CD4-positive, CD25-positive, alpha-beta regulatory T cell (primary cell): ENCODE measurements around the gene TBCK. TPM values are rescaled to one million over a fixed set of nuclear protein-coding genes. Genes with fewer than 3 reads are reported as not detected.

Source experiments
- ATAC-seq, 2 donors: fragments of 150-1000 bp; cut with Tn5 transposase; one replicate each; pipeline ENCODE4 v1.10.0; 2021; ENCODE audit warnings: low read depth in 2 of 2, moderate number of reproducible peaks in 2 of 2, moderate library complexity in 1 of 2
- DNase-seq, 3 donors: peaks; one replicate each; pipeline versions ENCODE4 v3.0.0 to v3.0.0-alpha.2; 2012 to 2022; ENCODE audit warnings: mixed read lengths in 1 of 3
- H3K27ac ChIP-seq: one replicate; pipeline ENCODE4 v1.7.0; 2013; ENCODE audit warnings: mild to moderate bottlenecking, low read length; ENCODE audit not compliant: insufficient read depth, poor library complexity, severe bottlenecking
- H3K27me3 ChIP-seq: one replicate; pipeline ENCODE4 v1.7.0; 2013; ENCODE audit warnings: low read length; ENCODE audit not compliant: control insufficient read depth, insufficient read depth
- H3K36me3 ChIP-seq: one replicate; pipeline ENCODE4 v1.7.0; 2013; ENCODE audit warnings: mild to moderate bottlenecking, low read length, moderate library complexity; ENCODE audit not compliant: control insufficient read depth, insufficient read depth
- H3K4me1 ChIP-seq: 2 replicates; pipeline ENCODE4 v1.7.0; 2013; ENCODE audit warnings: mild to moderate bottlenecking, low read length; ENCODE audit not compliant: insufficient read depth, control insufficient read depth, poor library complexity, severe bottlenecking
- H3K4me3 ChIP-seq: one replicate; pipeline ENCODE4 v1.7.0; 2013; ENCODE audit warnings: low read depth, mild to moderate bottlenecking, low read length, moderate library complexity
- H3K9me3 ChIP-seq, 2 experiments: 1 replicate in 1 of 2; 2 replicates in 1 of 2; pipeline ENCODE4 v1.7.0; 2013; ENCODE audit warnings: low read length in 2 of 2, mild to moderate bottlenecking in 1 of 2, moderate library complexity in 1 of 2; ENCODE audit not compliant: control insufficient read depth in 2 of 2
- H3K27ac Mint-ChIP-seq, 3 donors: one replicate each; pipeline ENCODE4 v1.8.0; 2020 to 2022; ENCODE audit warnings: mild to moderate bottlenecking in 3 of 3, mixed read lengths in 3 of 3, moderate library complexity in 2 of 3
- H3K27me3 Mint-ChIP-seq: one replicate; pipeline ENCODE4 v1.8.0; 2022; ENCODE audit warnings: mild to moderate bottlenecking, mixed read lengths
- H3K36me3 Mint-ChIP-seq: one replicate; pipeline ENCODE4 v1.8.0; 2020; ENCODE audit warnings: mixed read lengths
- H3K4me1 Mint-ChIP-seq, 4 donors: one replicate each; pipeline ENCODE4 v1.8.0; 2020 to 2022; ENCODE audit warnings: mixed read lengths in 4 of 4, mild to moderate bottlenecking in 1 of 4
- H3K4me3 Mint-ChIP-seq, 4 donors: one replicate each; pipeline ENCODE4 v1.8.0; 2020 to 2022; ENCODE audit warnings: mild to moderate bottlenecking in 4 of 4, mixed read lengths in 4 of 4, moderate library complexity in 3 of 4
- H3K9me3 Mint-ChIP-seq, 7 donors: one replicate each; pipeline ENCODE4 v1.8.0; 2020 to 2022; ENCODE audit warnings: mixed read lengths in 7 of 7, mild to moderate bottlenecking in 3 of 7, moderate library complexity in 2 of 7
- polyA plus RNA-seq, 4 donors: library from polyadenylated mRNA; unstranded; fragments of 300-500 nt; fragmentation: Illumina TruSeq; gene quantifications; one replicate each; pipeline ENCODE4 v1.2.3, GENCODE V29; 2021
- total RNA-seq: library from RNA; stranded (reverse); gene quantifications from one replicate; pipeline ENCODE4 v1.2.3, GENCODE V29; 2022

The TBCK gene
- total and polyA plus RNA-seq, 5 donors from 2014 or later = 10.9 to 47.1 (median 24.8) TPM

- Histone ChIP-seq H3K4me1 (no peaks in the 10 kb centered on the region), H3K27me3 (no peaks in the 10 kb centered on the region), H3K27ac (no peak overlapping the region), H3K9me3 (no peaks in the 10 kb centered on the region), H3K36me3 (no peaks in the 10 kb centered on the region), H3K4me3 (no peak overlapping the region)
- H3K36me3 Mint-ChIP-seq = no peaks in the 10 kb centered on the region
- no peak for DNase-seq
- H3K27ac Mint-ChIP-seq = no peak overlapping the region
- peaks cover 0 to 2% (median 0%) of the 10 kb centered on the region in 7 donors for H3K9me3 Mint-ChIP-seq
- H3K4me3 Mint-ChIP-seq = no peak overlapping the region
- no peak for ATAC-seq
- H3K4me1 Mint-ChIP-seq = no peaks in the 10 kb centered on the region
- H3K27me3 Mint-ChIP-seq = no peaks in the 10 kb centered on the region
Measured at GRCh38 chr4:105998171-105999063, 317.6 kb downstream of the TBCK start.

GRCh38 chr4:105996845-105997244, 319.2 kb downstream of the TBCK start:
- no peaks in the 10 kb centered on the region for H3K36me3 ChIP-seq
- no peak overlapping the region for H3K27ac Mint-ChIP-seq
- H3K4me1 Mint-ChIP-seq = no peaks in the 10 kb centered on the region
- H3K4me3 Mint-ChIP-seq = no peak overlapping the region
- no peak overlapping the region for H3K4me3 ChIP-seq
- H3K27me3 ChIP-seq = no peaks in the 10 kb centered on the region
- no peaks in the 10 kb centered on the region for H3K27me3 Mint-ChIP-seq
- ATAC-seq (no peak), DNase-seq (no peak)
- peaks cover 0 to 2% (median 0%) of the 10 kb centered on the region in 7 donors for H3K9me3 Mint-ChIP-seq
- no peaks in the 10 kb centered on the region for H3K9me3 ChIP-seq
- no peaks in the 10 kb centered on the region for H3K4me1 ChIP-seq
- no peaks in the 10 kb centered on the region for H3K36me3 Mint-ChIP-seq
- no peak overlapping the region for H3K27ac ChIP-seq

- no peak overlapping the region for H3K4me3 Mint-ChIP-seq
- no peaks in the 10 kb centered on the region for H3K27me3 Mint-ChIP-seq
- H3K4me3 ChIP-seq = no peak overlapping the region
- H3K27me3 ChIP-seq = no peaks in the 10 kb centered on the region
- ATAC-seq (no peak), DNase-seq (no peak)
- H3K36me3 ChIP-seq = no peaks in the 10 kb centered on the region
- no peaks in the 10 kb centered on the region for H3K9me3 ChIP-seq
- H3K27ac Mint-ChIP-seq = no peak overlapping the region
- peaks cover 0 to 2% (median 0%) of the 10 kb centered on the region in 7 donors for H3K9me3 Mint-ChIP-seq
- H3K4me1 Mint-ChIP-seq = no peaks in the 10 kb centered on the region
- no peaks in the 10 kb centered on the region for H3K36me3 Mint-ChIP-seq
- H3K4me1 ChIP-seq = no peaks in the 10 kb centered on the region
- no peak overlapping the region for H3K27ac ChIP-seq
Measured at GRCh38 chr4:105994841-105995501, 321.0 kb downstream of the TBCK start.

DNA sequence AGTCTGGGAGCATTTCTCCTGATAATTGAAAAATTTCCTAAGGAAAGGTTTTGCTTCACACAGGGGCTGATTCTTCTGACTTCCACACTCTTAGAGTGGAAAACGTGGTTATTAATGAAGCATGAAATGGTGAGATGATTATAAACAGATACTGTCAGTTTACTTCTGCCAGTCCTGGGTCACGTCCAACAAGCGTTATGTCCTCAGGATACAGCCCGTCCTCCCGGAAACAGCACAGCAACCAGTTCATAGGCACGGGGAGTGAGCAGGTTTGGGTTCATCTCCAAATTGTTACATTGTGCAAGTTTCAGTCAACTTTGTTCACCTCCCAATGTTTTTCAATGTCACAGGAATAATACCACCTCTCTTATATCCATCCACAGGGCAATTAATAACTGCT, 321.9 kb downstream of the TBCK start:
- Histone ChIP-seq H3K4me1 (no peaks in the 10 kb centered on the region), H3K9me3 (no peaks in the 10 kb centered on the region), H3K4me3 (no peak overlapping the region), H3K27me3 (no peaks in the 10 kb centered on the region), H3K27ac (no peak overlapping the region), H3K36me3 (no peaks in the 10 kb centered on the region)
- Mint-ChIP-seq H3K4me1 (no peaks in the 10 kb centered on the region), H3K27ac (no peak overlapping the region), H3K9me3 (peaks cover 0 to 3% (median 0%) of the 10 kb centered on the region in 7 donors), H3K27me3 (no peaks in the 10 kb centered on the region), H3K36me3 (no peaks in the 10 kb centered on the region), H3K4me3 (no peak overlapping the region)
- DNase-seq = no peak
- ATAC-seq = no peak

GRCh38 chr4:105992641-105993305, 323.2 kb downstream of the TBCK start:
- no peak for DNase-seq

GRCh38 chr4:105991726-105992125, 324.3 kb downstream of the TBCK start:
- no peak for ATAC-seq
- DNase-seq = no peak
- Histone ChIP-seq H3K4me1 (no peaks in the 10 kb centered on the region), H3K36me3 (no peaks in the 10 kb centered on the region), H3K4me3 (no peak overlapping the region), H3K27me3 (no peaks in the 10 kb centered on the region), H3K9me3 (no peaks in the 10 kb centered on the region), H3K27ac (no peak overlapping the region)
- no peaks in the 10 kb centered on the region for H3K27me3 Mint-ChIP-seq
- no peak overlapping the region for H3K27ac Mint-ChIP-seq
- no peaks in the 10 kb centered on the region for H3K4me1 Mint-ChIP-seq
- peaks cover 0 to 11% (median 2%) of the 10 kb centered on the region in 7 donors for H3K9me3 Mint-ChIP-seq
- H3K4me3 Mint-ChIP-seq = no peak overlapping the region
- H3K36me3 Mint-ChIP-seq = no peaks in the 10 kb centered on the region

More at GRCh38 chr4:105992641-105993305, 323.2 kb downstream of the TBCK start:
- H3K36me3 ChIP-seq = no peaks in the 10 kb centered on the region
- H3K9me3 ChIP-seq = no peaks in the 10 kb centered on the region
- peaks cover 0 to 9% (median 2%) of the 10 kb centered on the region in 7 donors for H3K9me3 Mint-ChIP-seq
- no peak for ATAC-seq
- no peak overlapping the region for H3K4me3 Mint-ChIP-seq
- H3K4me1 Mint-ChIP-seq = no peaks in the 10 kb centered on the region
- no peak overlapping the region for H3K27ac Mint-ChIP-seq
- H3K4me3 ChIP-seq = no peak overlapping the region
- no peaks in the 10 kb centered on the region for H3K27me3 ChIP-seq
- no peaks in the 10 kb centered on the region for H3K4me1 ChIP-seq
- no peaks in the 10 kb centered on the region for H3K27me3 Mint-ChIP-seq
- H3K36me3 Mint-ChIP-seq = no peaks in the 10 kb centered on the region
- no peak overlapping the region for H3K27ac ChIP-seq
